Measurements from ENCODE around the gene UBE2E1. TPM values are rescaled to one million over a fixed set of nuclear protein-coding genes. Genes with fewer than 3 reads are reported as not detected.
"Not testable (repeated sequence)": the region's sequence is repeated elsewhere in the genome, so short reads cannot be mapped to it uniquely, and the experiment has no call there.

Gene UBE2E1
- total RNA-seq, 1 experiment from 2014 or later = 66.4 TPM

- no peak for DNase-seq (ENCODE audit: low spot score)
These were observed 39.8 kb downstream of the UBE2E1 start for GRCh38 chr3:23845326-23846216.

- not testable (repeated sequence) for DNase-seq (ENCODE audit: low spot score)
These were observed 43.7 kb downstream of the UBE2E1 start for GRCh38 chr3:23849462-23849861.

GRCh38 chr3:23856286-23856685, 50.5 kb downstream of the UBE2E1 start:
- no peak for DNase-seq (ENCODE audit: low spot score)

- DNase-seq (ENCODE audit: low spot score) = no peak
These were observed 53.4 kb downstream of the UBE2E1 start for GRCh38 chr3:23859012-23859743.

- no peak for DNase-seq (ENCODE audit: low spot score)
These were observed 54.2 kb downstream of the UBE2E1 start for GRCh38 chr3:23859839-23860382.

- no peak for DNase-seq (ENCODE audit: low spot score)
These were observed 55.9 kb downstream of the UBE2E1 start for GRCh38 chr3:23861689-23862088.

GRCh38 chr3:23863060-23863459, 57.3 kb downstream of the UBE2E1 start:
- no peak for DNase-seq (ENCODE audit: low spot score)

GRCh38 chr3:23864931-23865330, 59.2 kb downstream of the UBE2E1 start:
- DNase-seq (ENCODE audit: low spot score) = no peak

GRCh38 chr3:23865595-23866396, 60.0 kb downstream of the UBE2E1 start:
- peak; percentile 15 for DNase-seq (ENCODE audit: low spot score)

- no peak for DNase-seq (ENCODE audit: low spot score)
These were observed 61.6 kb downstream of the UBE2E1 start for GRCh38 chr3:23867400-23867799.

- no peak for DNase-seq (ENCODE audit: low spot score)
These were observed 62.1 kb downstream of the UBE2E1 start for GRCh38 chr3:23867838-23868237.

GRCh38 chr3:23869977-23870662, 64.4 kb downstream of the UBE2E1 start:
- DNase-seq (ENCODE audit: low spot score) = no peak

- not testable (repeated sequence) for DNase-seq (ENCODE audit: low spot score)
These were observed 64.9 kb downstream of the UBE2E1 start for GRCh38 chr3:23870663-23871043.

- not testable (repeated sequence) for DNase-seq (ENCODE audit: low spot score)
These were observed 65.6 kb downstream of the UBE2E1 start for GRCh38 chr3:23871361-23871760.

- DNase-seq (ENCODE audit: low spot score) = no peak
These were observed 66.6 kb downstream of the UBE2E1 start for GRCh38 chr3:23872330-23872729.

GRCh38 chr3:23873941-23874340, 68.2 kb downstream of the UBE2E1 start:
- DNase-seq (ENCODE audit: low spot score) = no peak

GRCh38 chr3:23874359-23875112, 68.8 kb downstream of the UBE2E1 start:
- no peak for DNase-seq (ENCODE audit: low spot score)

- no peak for DNase-seq (ENCODE audit: low spot score)
These were observed 69.5 kb downstream of the UBE2E1 start for GRCh38 chr3:23875113-23875725.

GRCh38 chr3:23876923-23877322, 71.2 kb downstream of the UBE2E1 start:
- no peak for DNase-seq (ENCODE audit: low spot score)

Data from A172 (cell line).